Measurements from ENCODE around the gene PCBP3. TPM values are rescaled to one million over a fixed set of nuclear protein-coding genes. Genes with fewer than 3 reads are reported as not detected.

The PCBP3 gene
- total RNA-seq, 1 experiment from 2014 or later: not detected

- Histone ChIP-seq H3F3A (ENCODE audit: insufficient read depth, low read depth) (no peaks in the 10 kb centered on the region), H3K4me3 (no peak overlapping the region), H3K9me3 (ENCODE audit: insufficient read depth, low read depth) (no peaks in the 10 kb centered on the region), H3K36me3 (ENCODE audit: low read depth) (no peaks in the 10 kb centered on the region), H2AFZ (no peak overlapping the region), H3K4me2 (no peak overlapping the region), H4K20me1 (ENCODE audit: insufficient read depth) (no peaks in the 10 kb centered on the region), H3K79me2 (ENCODE audit: low read depth) (no peaks in the 10 kb centered on the region), H3K27ac (no peak overlapping the region), H3K9me2 (ENCODE audit: insufficient read depth) (no peaks in the 10 kb centered on the region), H3K4me1 (replicated peaks; ENCODE audit: insufficient read depth) (no peaks in the 10 kb centered on the region), H3K27me3 (ENCODE audit: insufficient read depth, low read depth) (peaks cover 16% of the 10 kb centered on the region)
- intact Hi-C loops (cut with micrococcal nuclease; ENCODE audit: unreplicated experiment): no loop called here
- no peak for TF ChIP-seq EZH2 (IDR thresholded peaks at IDR 0.05; ENCODE audit: low read depth)
- TF ChIP-seq, protein P1, sequence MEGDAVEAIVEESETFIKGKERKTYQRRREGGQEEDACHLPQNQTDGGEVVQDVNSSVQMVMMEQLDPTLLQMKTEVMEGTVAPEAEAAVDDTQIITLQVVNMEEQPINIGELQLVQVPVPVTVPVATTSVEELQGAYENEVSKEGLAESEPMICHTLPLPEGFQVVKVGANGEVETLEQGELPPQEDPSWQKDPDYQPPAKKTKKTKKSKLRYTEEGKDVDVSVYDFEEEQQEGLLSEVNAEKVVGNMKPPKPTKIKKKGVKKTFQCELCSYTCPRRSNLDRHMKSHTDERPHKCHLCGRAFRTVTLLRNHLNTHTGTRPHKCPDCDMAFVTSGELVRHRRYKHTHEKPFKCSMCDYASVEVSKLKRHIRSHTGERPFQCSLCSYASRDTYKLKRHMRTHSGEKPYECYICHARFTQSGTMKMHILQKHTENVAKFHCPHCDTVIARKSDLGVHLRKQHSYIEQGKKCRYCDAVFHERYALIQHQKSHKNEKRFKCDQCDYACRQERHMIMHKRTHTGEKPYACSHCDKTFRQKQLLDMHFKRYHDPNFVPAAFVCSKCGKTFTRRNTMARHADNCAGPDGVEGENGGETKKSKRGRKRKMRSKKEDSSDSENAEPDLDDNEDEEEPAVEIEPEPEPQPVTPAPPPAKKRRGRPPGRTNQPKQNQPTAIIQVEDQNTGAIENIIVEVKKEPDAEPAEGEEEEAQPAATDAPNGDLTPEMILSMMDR (conservative IDR thresholded peaks at IDR 0.05): no peak
- DNase-seq: no peak
- POLR2A ChIA-PET (ENCODE audit: unreplicated experiment): no interaction called here
- CTCF ChIA-PET: no interaction called here
- no TSS peak for BruUV-seq (replicated peaks)
Observed at GRCh38 chr21:45845063-45845769, 201.7 kb downstream of the PCBP3 start.

- Histone ChIP-seq H3K9me2 (ENCODE audit: insufficient read depth) (no peaks in the 10 kb centered on the region), H3K4me2 (no peak overlapping the region), H3F3A (ENCODE audit: insufficient read depth, low read depth) (no peaks in the 10 kb centered on the region), H3K27ac (no peak overlapping the region), H3K9me3 (ENCODE audit: insufficient read depth, low read depth) (no peaks in the 10 kb centered on the region), H3K4me1 (replicated peaks; ENCODE audit: insufficient read depth) (no peaks in the 10 kb centered on the region), H3K27me3 (ENCODE audit: insufficient read depth, low read depth) (peaks cover 16% of the 10 kb centered on the region), H2AFZ (no peak overlapping the region), H3K4me3 (no peak overlapping the region), H3K36me3 (ENCODE audit: low read depth) (no peaks in the 10 kb centered on the region), H3K79me2 (ENCODE audit: low read depth) (no peaks in the 10 kb centered on the region), H4K20me1 (ENCODE audit: insufficient read depth) (no peaks in the 10 kb centered on the region)
- intact Hi-C loops (cut with micrococcal nuclease; ENCODE audit: unreplicated experiment): no loop called here
- CTCF ChIA-PET: no interaction called here
- no peak for DNase-seq
- POLR2A ChIA-PET (ENCODE audit: unreplicated experiment): no interaction called here
- TF ChIP-seq EZH2 (IDR thresholded peaks at IDR 0.05; ENCODE audit: low read depth): no peak
- TF ChIP-seq, protein P1 (conservative IDR thresholded peaks at IDR 0.05): no peak
- no TSS peak for BruUV-seq (replicated peaks)
Observed at GRCh38 chr21:45845770-45846090, 202.2 kb downstream of the PCBP3 start.

- Histone ChIP-seq H3K9me2 (ENCODE audit: insufficient read depth) (no peaks in the 10 kb centered on the region), H3K79me2 (ENCODE audit: low read depth) (no peaks in the 10 kb centered on the region), H3K27ac (no peak overlapping the region), H3F3A (ENCODE audit: insufficient read depth, low read depth) (no peaks in the 10 kb centered on the region), H3K9me3 (ENCODE audit: insufficient read depth, low read depth) (no peaks in the 10 kb centered on the region), H3K27me3 (ENCODE audit: insufficient read depth, low read depth) (peaks cover 17% of the 10 kb centered on the region), H3K4me2 (no peak overlapping the region), H3K4me3 (no peak overlapping the region), H3K36me3 (ENCODE audit: low read depth) (no peaks in the 10 kb centered on the region), H2AFZ (no peak overlapping the region), H3K4me1 (replicated peaks; ENCODE audit: insufficient read depth) (no peaks in the 10 kb centered on the region), H4K20me1 (ENCODE audit: insufficient read depth) (no peaks in the 10 kb centered on the region)
- BruUV-seq (replicated peaks): no TSS peak
- POLR2A ChIA-PET (ENCODE audit: unreplicated experiment): no interaction called here
- no peak for DNase-seq
- intact Hi-C loops (cut with micrococcal nuclease; ENCODE audit: unreplicated experiment): no loop called here
- CTCF ChIA-PET: no interaction called here
- no peak for TF ChIP-seq EZH2 (IDR thresholded peaks at IDR 0.05; ENCODE audit: low read depth)
- TF ChIP-seq, protein P1 (conservative IDR thresholded peaks at IDR 0.05): no peak
Observed at GRCh38 chr21:45846373-45847160, 203.0 kb downstream of the PCBP3 start.
